HG03196 (cell line): ENCODE results near the gene CDK14.

Experiments
- ATAC-seq: cut with Tn5 transposase; IDR thresholded peaks from one replicate; pipeline ENCODE4 v1.9.1; 2021; ENCODE audit not compliant: unreplicated experiment

Gene CDK14

DNA sequence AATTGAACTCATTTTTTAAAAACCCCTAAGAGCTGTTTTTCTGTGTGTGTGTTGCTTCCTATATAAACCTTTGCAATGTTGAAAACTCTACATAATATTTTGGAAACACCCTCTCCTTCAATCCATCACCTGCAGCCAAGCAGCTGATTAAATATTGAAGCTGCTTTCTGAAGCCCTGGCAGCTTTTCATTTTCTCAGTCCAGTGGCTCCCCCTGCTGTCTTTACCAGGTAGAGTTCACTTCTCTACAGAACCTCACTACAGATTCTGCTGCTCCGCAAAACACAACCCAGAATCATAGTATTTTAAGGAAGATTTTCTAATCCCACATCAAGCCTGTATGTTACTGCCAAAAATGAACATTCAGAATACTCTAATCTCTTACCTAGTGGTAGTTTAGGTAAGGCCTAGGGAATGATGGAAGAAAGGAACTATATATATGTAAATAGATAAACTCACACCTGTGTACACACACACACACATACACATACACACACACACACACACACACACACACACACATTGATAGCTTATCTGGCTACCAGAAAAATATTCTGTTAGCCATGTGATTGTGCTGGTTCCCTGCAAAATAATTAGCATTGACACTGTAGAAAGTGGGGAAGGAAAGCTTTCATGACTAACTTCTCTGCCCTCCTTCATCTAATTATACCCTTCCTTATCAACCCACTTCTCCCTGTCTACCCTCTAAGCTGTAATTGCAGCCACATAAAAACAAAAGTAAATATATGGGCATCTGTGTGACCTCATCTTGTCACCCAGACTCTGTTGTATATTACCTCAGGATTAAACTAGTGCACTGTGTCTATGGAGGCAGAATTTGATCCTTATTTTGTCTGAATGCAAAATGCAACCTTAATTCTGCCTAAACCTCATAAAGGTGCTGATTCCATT is 438.6 kb downstream of the CDK14 start:
- ATAC-seq = no peak

GRCh38 chr7:91039033-91039432 is 442.9 kb downstream of the CDK14 start:
- no peak for ATAC-seq

DNA sequence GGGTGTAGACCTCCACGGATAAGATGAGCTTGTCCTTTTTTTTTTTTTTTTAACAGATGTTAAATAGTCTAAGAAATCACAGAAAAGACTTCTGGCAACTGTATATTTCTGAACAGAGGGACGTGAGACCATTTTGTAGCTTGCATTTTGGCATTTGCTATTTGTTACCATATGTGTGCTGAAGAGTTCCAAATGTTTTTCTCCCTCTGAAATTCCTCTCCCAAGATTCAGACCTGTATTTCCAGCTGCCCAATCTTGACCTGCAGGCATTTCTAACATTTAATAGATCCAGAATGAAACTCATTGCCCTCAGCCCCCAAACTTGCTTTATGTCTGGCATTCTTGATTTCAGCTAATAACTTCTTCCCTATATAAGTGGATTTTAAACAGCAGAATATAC is 445.0 kb downstream of the CDK14 start:
- ATAC-seq = no peak

DNA sequence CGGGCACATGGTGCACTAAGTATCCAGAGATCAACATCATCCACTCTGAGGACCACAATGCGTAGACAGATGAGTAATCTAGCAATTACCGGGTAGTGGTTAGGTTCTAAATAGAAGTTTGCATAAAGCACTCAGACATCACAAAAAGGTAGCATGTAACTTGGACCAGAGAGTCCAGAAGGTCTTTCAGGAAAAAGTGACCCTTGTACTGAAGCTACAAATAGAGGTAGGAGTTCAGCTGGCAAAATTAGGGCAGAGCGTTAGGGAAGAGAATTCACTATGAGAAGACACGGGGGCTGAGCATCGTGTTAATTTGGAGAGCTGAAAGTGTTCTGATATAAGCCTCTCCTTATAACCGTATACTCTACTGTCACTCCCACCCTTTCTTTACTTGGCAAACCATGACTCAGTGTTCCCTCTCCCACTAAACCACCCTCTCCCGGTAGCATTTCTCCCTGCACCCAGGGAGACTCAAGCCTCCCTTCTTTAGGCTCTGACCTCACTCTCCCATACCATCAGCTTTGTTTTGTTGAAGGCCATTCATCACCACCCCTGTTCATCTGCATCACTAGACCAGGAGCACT is 445.9 kb downstream of the CDK14 start:
- ATAC-seq = no peak

GRCh38 chr7:91043186-91043585 is 447.1 kb downstream of the CDK14 start:
- no peak for ATAC-seq

- no peak for ATAC-seq
These were observed 448.0 kb downstream of the CDK14 start for GRCh38 chr7:91043924-91044645.

DNA sequence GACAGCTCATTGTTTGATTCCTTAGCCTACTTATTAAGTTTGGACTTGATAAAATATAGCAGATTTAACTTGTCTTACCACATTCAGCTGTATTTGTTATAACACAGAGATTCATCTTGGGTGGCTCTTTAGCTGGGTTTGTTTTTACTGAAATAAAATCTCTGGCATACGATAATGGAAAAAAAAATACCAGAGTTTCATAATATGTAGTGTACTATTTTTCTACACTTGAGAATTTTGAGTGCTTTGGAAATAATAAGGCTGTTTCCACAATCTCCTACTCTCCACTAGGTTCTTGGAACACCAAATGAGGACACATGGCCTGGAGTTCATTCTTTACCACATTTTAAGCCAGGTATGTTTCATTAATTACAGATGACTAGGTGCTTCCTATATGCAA is 449.5 kb downstream of the CDK14 start:
- no peak for ATAC-seq

DNA sequence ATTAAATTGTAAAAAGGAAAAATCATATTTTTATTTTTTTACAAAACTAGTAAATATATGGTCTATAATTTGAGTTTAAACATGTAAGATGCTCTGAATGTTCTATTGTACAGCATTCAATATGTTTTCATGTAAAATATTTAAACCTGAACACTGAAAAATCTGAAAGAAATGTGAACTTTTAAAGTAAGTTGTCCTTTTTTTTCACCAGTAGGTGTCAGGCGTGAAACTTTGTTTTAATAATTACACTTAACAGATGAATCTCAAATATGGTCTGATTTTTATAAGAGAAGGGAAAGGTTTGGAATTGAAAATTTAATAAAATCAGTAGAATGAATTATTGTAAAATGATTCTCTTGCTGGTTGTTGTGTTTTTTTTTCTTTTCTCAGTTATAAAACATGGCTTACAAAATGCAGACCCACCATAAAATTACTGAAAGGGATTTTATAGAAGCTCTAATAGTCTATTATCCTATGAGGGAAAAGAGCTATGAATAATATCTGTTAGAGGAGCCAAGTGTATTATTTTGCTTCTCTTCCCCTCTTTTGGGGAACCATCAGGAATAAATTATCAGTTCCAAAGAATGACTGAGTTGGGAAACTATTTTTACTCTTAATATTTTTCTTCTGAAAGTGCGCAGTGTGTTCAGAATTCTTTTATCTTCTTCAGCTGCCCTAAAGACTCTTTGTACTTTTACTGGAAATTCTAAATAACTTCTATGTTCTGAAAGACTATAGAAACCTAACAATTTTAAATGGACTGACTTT is 450.4 kb downstream of the CDK14 start:
- ATAC-seq = no peak

DNA sequence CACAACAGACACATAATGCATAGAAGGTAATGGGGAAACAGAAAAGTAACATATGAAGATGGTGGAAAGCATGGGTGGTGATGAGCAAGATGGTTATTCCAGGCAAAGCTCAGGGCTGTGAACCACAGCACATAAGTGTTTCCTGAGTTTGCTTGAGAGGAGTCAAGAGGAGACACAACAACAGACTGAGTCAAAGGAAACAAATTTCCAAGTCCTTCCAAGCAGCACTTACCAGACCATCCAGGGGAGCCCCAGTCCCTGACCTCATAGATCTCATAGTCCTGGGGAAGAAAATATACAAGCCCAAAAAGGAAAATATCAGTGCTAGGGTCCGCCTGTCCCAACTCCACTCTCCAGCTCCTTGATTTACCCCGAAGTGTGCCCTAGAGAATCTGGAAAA is 451.5 kb downstream of the CDK14 start:
- no peak for ATAC-seq

- ATAC-seq = peak; percentile 68
These were observed 454.6 kb downstream of the CDK14 start for GRCh38 chr7:91050677-91051076.

DNA sequence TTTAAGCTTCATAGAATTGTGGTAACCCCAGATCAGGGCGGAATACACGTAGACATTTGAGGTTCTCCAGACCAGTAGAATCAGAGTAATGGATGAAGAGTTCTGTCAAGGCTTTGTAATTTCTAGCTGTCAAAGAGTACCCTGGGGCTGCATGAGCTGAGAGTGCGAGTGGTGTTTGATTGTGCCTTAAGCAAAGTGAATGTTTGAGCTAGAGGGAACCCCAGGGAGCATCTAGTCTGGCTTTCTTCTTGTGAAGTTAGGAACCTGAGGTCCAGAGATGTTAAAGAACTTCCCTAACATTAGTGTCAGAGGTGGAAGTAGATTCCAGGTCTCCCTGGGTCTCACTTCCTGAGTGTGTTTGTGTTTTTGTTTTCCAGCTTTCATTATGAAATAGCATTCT is 455.8 kb downstream of the CDK14 start:
- no peak for ATAC-seq

- ATAC-seq = no peak
These were observed 458.3 kb downstream of the CDK14 start for GRCh38 chr7:91054374-91054773.

GRCh38 chr7:91055219-91055618 is 459.1 kb downstream of the CDK14 start:
- no peak for ATAC-seq

GRCh38 chr7:91062713-91063112 is 466.6 kb downstream of the CDK14 start:
- no peak for ATAC-seq

DNA sequence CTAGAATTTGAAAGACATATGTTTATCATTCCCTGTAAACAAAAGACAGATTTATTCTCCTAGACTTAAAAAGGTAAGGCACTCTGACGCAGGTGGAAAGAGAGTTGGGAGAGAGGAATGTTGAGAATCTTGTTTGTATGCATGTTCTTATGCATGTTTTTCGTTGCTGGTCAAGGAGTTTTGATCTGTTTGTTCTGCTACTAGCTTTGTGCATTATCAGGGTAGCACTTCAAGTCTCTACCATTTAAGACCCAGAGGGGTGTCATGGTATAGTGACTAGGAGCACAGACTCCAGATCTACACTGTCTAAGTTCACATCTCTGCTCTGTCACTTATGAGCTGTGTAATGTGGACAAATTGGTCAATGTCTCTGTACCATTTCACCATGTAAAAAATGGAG is 467.9 kb downstream of the CDK14 start:
- ATAC-seq = no peak

DNA sequence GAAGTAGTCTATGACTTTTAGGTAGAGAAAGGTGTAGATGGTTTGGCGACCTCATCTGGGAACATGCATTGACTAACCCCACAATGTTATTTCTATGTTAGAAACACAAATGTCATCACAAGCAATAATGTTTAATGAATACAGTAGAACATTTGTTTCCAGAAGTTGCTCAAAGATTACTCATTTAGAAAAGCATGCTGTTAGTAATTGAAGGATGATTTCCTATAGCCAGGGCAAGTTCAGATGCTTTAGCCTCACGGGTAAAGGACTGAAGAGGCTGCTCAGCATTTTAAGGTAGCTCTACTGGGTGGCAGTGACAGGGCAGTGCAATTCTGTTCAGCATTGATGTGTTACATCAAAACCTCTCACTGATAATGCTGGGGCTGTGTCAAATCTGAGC is 468.8 kb downstream of the CDK14 start:
- ATAC-seq = no peak

DNA sequence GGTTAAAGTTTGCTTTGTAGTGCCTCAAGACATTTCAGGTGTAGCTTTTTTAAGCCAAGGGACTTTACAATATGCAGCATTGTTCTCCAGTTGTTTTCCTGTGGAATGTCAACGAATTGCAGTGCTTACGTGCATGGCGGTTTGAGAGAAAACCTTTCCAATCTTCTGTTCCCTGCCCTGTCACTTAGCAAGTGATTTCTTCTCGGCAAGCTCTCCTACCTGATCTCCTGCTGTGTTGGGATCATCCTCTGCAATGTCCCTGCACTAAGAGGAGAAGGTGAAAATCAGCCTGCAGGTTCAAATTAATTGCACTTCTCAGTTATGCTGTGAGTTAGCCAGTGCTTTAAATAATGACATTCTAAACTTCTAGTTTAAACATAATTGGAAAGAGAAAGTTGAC is 470.5 kb downstream of the CDK14 start:
- ATAC-seq = no peak

DNA sequence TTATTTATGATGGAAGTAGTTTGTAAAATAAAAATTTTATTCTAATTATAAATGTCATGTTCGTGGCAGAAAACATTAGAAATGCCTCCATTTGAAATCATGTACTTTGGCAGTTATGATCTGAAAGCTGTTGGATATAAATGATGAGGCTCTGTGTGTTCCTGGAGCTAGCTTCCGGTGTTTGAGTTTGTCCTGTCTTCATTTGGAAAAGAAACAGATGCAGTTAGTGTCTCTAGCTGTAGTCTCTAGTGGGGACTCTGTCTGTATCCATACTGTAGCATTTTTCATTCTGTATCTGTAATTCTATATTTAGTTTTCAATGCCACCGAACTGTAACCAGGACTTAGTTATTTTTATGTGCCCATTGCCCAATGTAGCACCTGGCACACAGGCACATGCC is 471.1 kb downstream of the CDK14 start:
- ATAC-seq = no peak

GRCh38 chr7:91068136-91068795 is 472.1 kb downstream of the CDK14 start:
- ATAC-seq = no peak

DNA sequence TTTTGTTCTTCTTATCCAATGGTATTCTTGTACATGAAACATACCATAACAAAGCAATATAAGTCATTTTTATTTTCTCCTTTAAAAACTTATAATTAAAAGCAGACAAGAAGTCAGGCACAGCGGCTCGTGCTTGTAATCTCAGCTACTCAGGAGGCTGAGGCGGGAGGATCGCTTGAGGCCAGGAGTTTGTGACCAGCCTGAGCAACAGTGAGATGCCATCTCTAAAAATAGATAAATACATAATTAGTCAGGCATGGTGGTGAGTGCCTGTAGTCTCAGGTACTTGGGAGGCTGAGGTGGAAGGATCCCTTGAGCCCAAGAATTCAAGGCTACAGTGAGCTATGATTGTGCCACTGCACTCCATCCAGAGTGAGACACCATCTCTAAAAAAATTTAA is 473.0 kb downstream of the CDK14 start:
- no peak for ATAC-seq

DNA sequence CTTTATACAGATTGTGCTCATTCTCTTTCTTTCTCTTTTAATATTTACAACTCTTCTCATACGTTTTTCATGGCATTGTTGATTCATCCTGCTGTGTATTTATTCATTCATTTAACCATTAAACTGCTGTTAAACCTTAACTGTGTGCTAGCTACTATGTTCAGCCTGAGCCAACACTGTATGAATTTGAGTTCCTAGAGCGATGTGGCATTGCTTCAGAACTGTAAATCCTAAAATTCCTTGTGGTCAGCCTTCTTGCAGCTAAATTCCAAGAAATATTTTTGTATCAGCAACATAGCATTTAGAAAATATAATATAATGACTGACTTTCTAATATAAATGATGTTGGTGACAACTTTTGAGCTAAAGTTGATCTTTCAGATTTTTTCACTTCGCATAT is 483.4 kb downstream of the CDK14 start:
- no peak for ATAC-seq
